GM21515 (cell line): ENCODE results near the gene ANKUB1.

Experiments used
- ATAC-seq: cut with Tn5 transposase; IDR thresholded peaks from one replicate; pipeline ENCODE4 v1.9.1; 2021; ENCODE audit not compliant: unreplicated experiment

Gene ANKUB1

DNA sequence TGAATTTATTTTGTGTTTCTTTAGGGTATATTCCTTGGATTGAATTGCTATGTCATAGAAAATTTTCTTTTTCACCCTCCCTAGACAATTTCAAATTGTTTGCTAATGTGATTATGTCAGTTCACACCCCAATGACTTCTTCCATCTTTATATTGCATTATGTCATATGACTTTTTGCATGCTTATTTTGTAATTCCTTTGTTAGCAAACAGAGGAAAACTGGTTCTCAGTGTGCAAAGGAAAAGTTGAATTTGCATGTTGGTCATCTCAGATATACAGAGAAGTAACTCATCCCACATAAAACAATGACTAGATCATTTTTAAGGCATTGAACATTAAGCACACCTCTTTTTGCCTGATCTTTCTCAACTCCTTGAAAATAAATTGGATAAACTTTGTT lies 17.3 kb upstream of the ANKUB1 start:
- no peak for ATAC-seq

- no peak for ATAC-seq
These were observed 16.0 kb upstream of the ANKUB1 start for GRCh38 chr3:149808209-149808829.

DNA sequence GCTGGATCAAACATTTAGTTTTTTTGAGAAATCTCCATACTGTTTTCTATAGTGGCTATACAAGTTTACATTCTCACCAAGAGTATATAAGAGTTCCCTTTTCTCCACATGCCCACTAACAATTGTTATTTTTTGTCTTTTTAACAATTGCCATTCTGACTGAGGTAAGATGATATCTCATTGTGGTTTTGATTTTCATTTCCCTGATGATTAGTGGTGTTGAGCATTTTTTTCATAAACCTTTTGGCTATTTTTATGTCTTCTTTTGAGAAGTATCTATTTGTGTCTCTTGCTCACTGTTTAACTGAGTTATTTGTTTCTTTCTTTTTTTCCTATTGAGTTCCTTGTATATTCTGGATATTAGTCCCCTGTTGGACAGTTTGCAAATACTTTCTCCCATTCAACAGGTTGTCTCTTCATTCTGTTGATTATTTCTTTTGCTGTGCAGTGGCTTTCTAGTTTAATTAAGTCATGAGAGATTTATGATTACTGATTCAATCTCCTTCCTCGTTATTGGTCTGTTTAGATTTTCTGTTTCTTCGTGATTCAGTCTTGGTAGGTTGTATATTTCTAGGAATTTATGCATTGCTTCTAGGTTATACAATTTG lies 13.9 kb upstream of the ANKUB1 start:
- ATAC-seq: no peak

- no peak for ATAC-seq
These were observed 9.3 kb upstream of the ANKUB1 start for GRCh38 chr3:149801639-149802038.

GRCh38 chr3:149801195-149801594 lies 8.8 kb upstream of the ANKUB1 start:
- no peak for ATAC-seq

GRCh38 chr3:149800693-149801092 lies 8.3 kb upstream of the ANKUB1 start:
- ATAC-seq: no peak

DNA sequence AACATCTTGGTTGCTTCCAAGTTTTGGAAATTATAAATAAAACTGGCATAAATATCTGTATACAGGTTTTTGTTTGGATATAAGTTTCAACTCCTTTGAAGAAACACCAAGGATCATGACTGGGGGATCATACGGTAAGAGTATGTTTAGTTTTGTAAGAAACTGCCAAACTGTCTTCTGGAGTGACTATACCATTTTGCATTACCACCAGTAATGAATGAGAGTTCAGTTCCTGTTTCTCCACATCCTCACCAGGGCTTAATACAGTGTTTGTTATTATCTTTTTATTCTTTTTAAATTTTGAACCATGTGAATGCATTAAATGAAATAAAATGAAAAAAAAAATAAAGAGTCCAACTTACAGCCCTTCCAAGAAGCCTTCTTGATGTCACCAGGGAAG lies 3.7 kb upstream of the ANKUB1 start:
- no peak for ATAC-seq

- no peak for ATAC-seq
These were observed 1.7 kb downstream of the ANKUB1 start for GRCh38 chr3:149790698-149791097.

GRCh38 chr3:149790268-149790667 lies 2.1 kb downstream of the ANKUB1 start:
- ATAC-seq: no peak

GRCh38 chr3:149784064-149784704 lies 8.2 kb downstream of the ANKUB1 start:
- no peak for ATAC-seq

GRCh38 chr3:149783576-149783975 lies 8.8 kb downstream of the ANKUB1 start:
- no peak for ATAC-seq

DNA sequence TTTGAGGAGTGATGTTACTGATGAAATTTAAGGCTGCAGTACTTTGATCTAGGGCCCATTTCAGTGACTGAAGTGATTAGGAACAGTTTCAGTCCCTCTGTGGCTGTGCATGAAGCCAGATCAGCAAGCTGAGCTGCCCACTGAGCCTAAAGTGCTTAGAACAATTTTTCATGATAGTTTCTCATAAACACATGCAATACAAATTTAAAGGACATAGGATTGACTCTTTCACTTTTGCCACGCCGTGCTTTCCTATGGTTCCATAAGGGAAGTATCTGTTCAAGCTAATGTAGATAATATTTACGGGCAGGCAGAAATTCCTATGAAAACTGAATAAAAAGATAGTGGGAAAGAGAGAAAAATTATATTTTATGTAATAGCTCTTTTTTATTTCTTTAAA lies 10.6 kb downstream of the ANKUB1 start:
- ATAC-seq: no peak

DNA sequence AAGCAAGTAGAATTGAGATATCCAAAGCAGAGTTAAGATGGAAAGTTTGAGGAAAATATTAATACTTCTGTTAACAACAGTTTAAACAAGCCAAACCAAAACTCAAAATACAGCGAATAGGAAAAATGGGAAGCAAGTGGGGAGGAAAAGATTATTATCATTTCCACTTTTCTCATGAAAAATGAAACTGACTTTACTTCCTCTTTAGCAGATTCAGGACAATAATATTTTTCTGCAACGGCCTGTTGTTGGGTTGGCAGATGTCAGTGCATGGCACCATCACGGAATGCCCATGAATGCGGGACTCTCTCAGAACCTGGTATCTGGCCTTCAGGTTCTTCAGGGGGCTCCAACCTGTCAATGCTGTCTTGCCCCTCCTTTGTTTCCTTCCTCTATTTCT lies 11.1 kb downstream of the ANKUB1 start:
- no peak for ATAC-seq

- no peak for ATAC-seq
These were observed 14.7 kb downstream of the ANKUB1 start for GRCh38 chr3:149777414-149778214.

- no peak for ATAC-seq
These were observed 16.2 kb downstream of the ANKUB1 start for GRCh38 chr3:149776170-149776569.

- ATAC-seq: no peak
These were observed 19.5 kb downstream of the ANKUB1 start for GRCh38 chr3:149772861-149773260.

GRCh38 chr3:149771652-149772271 lies 20.6 kb downstream of the ANKUB1 start:
- peak; percentile 72 for ATAC-seq

DNA sequence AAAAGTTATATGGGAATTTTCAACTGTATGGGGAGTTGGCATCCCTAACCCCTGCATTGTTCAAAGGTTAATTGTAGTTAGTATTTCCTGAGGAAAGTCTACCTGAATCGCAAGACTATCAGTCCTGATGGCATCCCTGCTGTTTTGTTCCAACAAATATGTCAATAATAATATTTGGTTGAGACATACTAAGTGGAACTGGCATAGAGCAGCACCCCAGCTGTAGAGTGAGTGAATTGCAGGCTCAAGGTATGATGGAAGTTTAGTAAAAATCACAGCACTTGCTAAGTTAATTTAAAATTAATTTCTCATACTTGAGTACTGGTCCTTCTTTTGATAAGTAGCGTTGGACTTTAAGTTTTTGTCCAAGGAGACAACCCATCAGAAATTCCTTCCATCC lies 22.1 kb downstream of the ANKUB1 start:
- ATAC-seq: no peak

DNA sequence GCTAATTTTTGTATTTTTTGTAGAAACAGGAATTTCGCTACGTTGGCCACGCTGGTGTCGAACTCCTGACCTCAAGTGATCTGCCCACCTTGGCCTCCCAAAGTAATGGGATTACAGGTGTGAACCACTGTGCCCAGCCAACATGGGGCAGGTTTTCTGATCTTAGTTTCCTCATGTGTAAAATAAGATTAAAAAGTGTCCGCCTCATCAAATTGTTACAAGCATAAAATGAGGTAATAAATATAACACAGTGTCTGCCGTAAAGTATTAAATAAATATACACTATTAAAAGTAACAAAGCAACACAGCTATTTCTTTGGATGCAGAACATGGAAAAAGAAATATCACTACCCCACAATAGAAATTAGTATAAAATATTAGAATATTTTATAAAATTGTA lies 23.6 kb downstream of the ANKUB1 start:
- ATAC-seq: no peak

DNA sequence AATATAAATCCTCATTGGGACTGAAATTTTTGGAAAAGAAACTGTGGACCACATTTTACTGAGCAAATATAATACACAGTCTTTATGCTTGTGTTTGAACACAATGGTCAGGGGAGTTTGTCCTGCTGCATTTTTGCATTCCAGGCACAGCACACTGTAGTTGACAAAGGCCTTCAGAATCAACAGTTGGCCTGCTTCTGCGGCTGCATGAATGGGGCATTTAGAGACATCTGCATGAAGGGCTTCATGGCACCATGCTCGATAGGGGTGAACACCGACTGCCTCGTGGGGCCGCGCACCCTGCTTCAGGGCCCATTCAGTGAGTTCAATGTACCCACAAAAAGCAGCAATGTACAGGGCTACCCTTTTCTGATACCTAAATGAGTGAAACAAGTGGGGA lies 24.6 kb downstream of the ANKUB1 start:
- no peak for ATAC-seq

GRCh38 chr3:149765762-149766334 lies 26.5 kb downstream of the ANKUB1 start:
- ATAC-seq: no peak
